Hippocampal formation (tissue), 2 donors: Measurements from ENCODE around the gene RIN1.

ENCODE experiments used
- DNase-seq, 2 donors: peaks; one replicate each; lab custom pipeline; 2025; lab: John Stamatoyannopoulos, UW

RIN1 gene

GRCh38 chr11:66294626-66295620 is 41.3 kb downstream of the RIN1 start:
- DNase-seq: no peak

- no peak for DNase-seq
These were observed 42.2 kb downstream of the RIN1 start for GRCh38 chr11:66293777-66294625.

- no peak for DNase-seq
These were observed 42.9 kb downstream of the RIN1 start for GRCh38 chr11:66293352-66293751.

GRCh38 chr11:66292543-66293332 is 43.5 kb downstream of the RIN1 start:
- no peak for DNase-seq

- peak in 1 of 2 donors; percentile 34 for DNase-seq
These were observed 44.3 kb downstream of the RIN1 start, which contains the start of gene TMEM151A for GRCh38 chr11:66291706-66292542. Gene TMEM151A (plus strand): TSS chr11:66291894. CDS start chr11:66292014, 120 bp downstream.

- peak in 1 of 2 donors; percentile 32 for DNase-seq
These were observed 44.9 kb downstream of the RIN1 start for GRCh38 chr11:66291303-66291705.

- DNase-seq: no peak
These were observed 46.0 kb downstream of the RIN1 start for GRCh38 chr11:66290330-66290621.

GRCh38 chr11:66289548-66290329 is 46.5 kb downstream of the RIN1 start:
- no peak for DNase-seq

GRCh38 chr11:66288671-66289547 is 47.3 kb downstream of the RIN1 start, which contains the start of gene YIF1A:
Gene YIF1A (minus strand): TSS chr11:66289143. CDS start chr11:66288985, 158 bp downstream.
- peak; percentile 99 for DNase-seq

- no peak for DNase-seq
These were observed 48.2 kb downstream of the RIN1 start for GRCh38 chr11:66287889-66288670.

- no peak for DNase-seq
These were observed 48.9 kb downstream of the RIN1 start for GRCh38 chr11:66287211-66287888.

- DNase-seq: no peak
These were observed 49.5 kb downstream of the RIN1 start for GRCh38 chr11:66286699-66287098.

GRCh38 chr11:66285250-66285947 is 50.8 kb downstream of the RIN1 start:
- DNase-seq: no peak

- no peak for DNase-seq
These were observed 51.6 kb downstream of the RIN1 start for GRCh38 chr11:66284526-66285078.

GRCh38 chr11:66283461-66284105 is 52.7 kb downstream of the RIN1 start:
- DNase-seq: no peak
